ENCODE data around the gene ADCY10. TPM values are rescaled to one million over a fixed set of nuclear protein-coding genes. Genes with fewer than 3 reads are reported as not detected.

The ADCY10 gene
- total and polyA plus RNA-seq, 3 experiments from 2014 or later, result 0.09 TPM; not detected in 2

DNA sequence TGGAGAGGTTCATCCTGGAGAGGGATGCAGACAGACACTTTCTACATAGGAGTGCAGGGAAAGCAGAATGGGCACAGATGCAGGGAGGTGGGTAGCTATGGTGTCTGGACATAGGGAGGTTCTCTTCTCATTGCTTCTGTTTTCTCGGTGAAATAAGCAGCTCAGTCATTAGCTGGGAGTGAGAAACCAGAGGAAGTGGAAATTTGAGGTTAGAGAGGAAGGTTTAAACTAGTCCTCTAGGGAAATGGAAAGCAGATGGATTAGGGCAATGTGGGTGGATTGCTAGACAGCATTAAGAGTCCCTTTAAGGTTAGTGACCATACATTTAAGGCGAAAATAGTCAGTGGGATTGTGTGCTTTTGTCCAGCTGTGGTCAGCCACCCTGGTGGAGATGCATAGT, 152.5 kb downstream of the ADCY10 start:
- no peak overlapping the region for H3K4me3 Mint-ChIP-seq
- ChIA-PET CTCF (interaction anchor here (1.4 kb wide), 1 partner anchor 8 kb away, joined by 4 read pairs; no protein-coding TSS in a partner anchor), POLR2A (no interaction called here)
- no peaks in the 10 kb centered on the region for H3K27me3 Mint-ChIP-seq
- no peak overlapping the region for H3K4me3 ChIP-seq (ENCODE audit: low read length)
- H3K36me3 ChIP-seq (ENCODE audit: insufficient read depth, low read length), result no peaks in the 10 kb centered on the region
- peaks cover 18% of the 10 kb centered on the region for H3K4me1 ChIP-seq (ENCODE audit: insufficient read depth, low read length)
- H3K27ac ChIP-seq (ENCODE audit: low read depth, low read length), result peak overlapping the region; percentile 65
- no peaks in the 10 kb centered on the region for H3K9me3 Mint-ChIP-seq
- no peaks in the 10 kb centered on the region for H3K36me3 Mint-ChIP-seq
- peaks cover 14 to 20% (median 14%) of the 10 kb centered on the region in 3 donors for H3K4me1 Mint-ChIP-seq
- no peaks in the 10 kb centered on the region for H3K27me3 ChIP-seq (ENCODE audit: insufficient read depth, low read length, poor library complexity, severe bottlenecking)
- H3K9me3 ChIP-seq (ENCODE audit: low read length), result no peaks in the 10 kb centered on the region
- H3K27ac Mint-ChIP-seq, result no peak overlapping the region
- no peak for DNase-seq

Other genes starting within 250 kb of the ADCY10 start
- 10 to 100 TPM; 15.6 to 17.9 TPM for gene MPZL1, start 192.2 kb downstream of the ADCY10 start, total RNA-seq
- gene MPZL1, start 192.2 kb downstream of the ADCY10 start, polyA plus RNA-seq, result 8.2 TPM
- gene DCAF6, start 22.5 kb upstream of the ADCY10 start, total RNA-seq, result 10 to 100 TPM; 24.8 to 24.9 TPM
- 15.4 TPM for gene DCAF6, start 22.5 kb upstream of the ADCY10 start, polyA plus RNA-seq
- gene MPC2, start 22.9 kb upstream of the ADCY10 start, total RNA-seq, result 10 to 100 TPM; 56.1 to 57.0 TPM
- 92.4 TPM for gene MPC2, start 22.9 kb upstream of the ADCY10 start, polyA plus RNA-seq
- gene GPR161, start 222.8 kb upstream of the ADCY10 start, total RNA-seq, result under 1 TPM; 0.48 to 0.73 TPM
- gene GPR161, start 222.8 kb upstream of the ADCY10 start, polyA plus RNA-seq, result 0.10 TPM